Panc1 (cell line): ENCODE results near the gene FYB2. TPM values are rescaled to one million over a fixed set of nuclear protein-coding genes. Genes with fewer than 3 reads are reported as not detected.
A peak's percentile ranks its signal among the peaks of the same experiment; 100 is the strongest.

Experiments
- ATAC-seq: fragments of 200-7000 bp; cut with Tn5 transposase; 2 replicates; pipeline ENCODE4 v1.9.1; 2020; ENCODE audit warnings: mild to moderate bottlenecking, moderate library complexity
- BruUV-seq: library from RNA; stranded (reverse); fragments of 400-500 nt; replicated peaks from 2 replicates; lab custom pipeline; 2021; lab: Mats Ljungman, UMichigan
- CTCF ChIA-PET: fragments of 300-600 bp; sonication (Branson Sonifier 250); formaldehyde crosslinking; loops from one replicate; lab custom pipeline; 2022; ENCODE audit warnings: antibody characterized with exemption; lab: Charles Lee
- POLR2A ChIA-PET: fragments of 300-600 bp; sonication (Branson Sonifier 250); formaldehyde crosslinking; loops from one replicate; lab custom pipeline; 2022; ENCODE audit warnings: antibody characterized with exemption; lab: Charles Lee
- DNase-seq: peaks from one replicate; pipeline ENCODE4 v3.0.0-alpha.2; 2010; ENCODE audit warnings: low read depth, low spot score
- H3K27ac ChIP-seq: 2 replicates; pipeline ENCODE4 v1.5.1; 2011; ENCODE audit warnings: mild to moderate bottlenecking, low read length, inconsistent platforms
- H3K27me3 ChIP-seq: fragments of 200-500 bp; sonication (Bioruptor generic); 2 replicates; pipeline ENCODE4 v1.6.0; 2014; ENCODE audit warnings: low read length, inconsistent platforms; ENCODE audit not compliant: control insufficient read depth, insufficient read depth
- H3K36me3 ChIP-seq: fragments of 200-500 bp; sonication (Bioruptor generic); 2 replicates; pipeline ENCODE4 v1.5.1; 2014; ENCODE audit warnings: inconsistent platforms, mild to moderate bottlenecking, low read length, moderate library complexity; ENCODE audit not compliant: control insufficient read depth, insufficient read depth
- H3K4me1 ChIP-seq: 2 replicates; pipeline ENCODE4 v1.5.1; 2011; ENCODE audit warnings: inconsistent platforms, mild to moderate bottlenecking, low read length, moderate library complexity; ENCODE audit not compliant: control insufficient read depth, insufficient read depth
- H3K4me3 ChIP-seq, 2 experiments: 2 replicates each; pipeline ENCODE4 v1.5.1; 2011 to 2012; ENCODE audit warnings: low read depth in 2 of 2, low read length in 2 of 2, mild to moderate bottlenecking in 2 of 2, inconsistent platforms in 1 of 2, moderate library complexity in 1 of 2
- H3K9me3 ChIP-seq: fragments of 200-500 bp; sonication (Bioruptor generic); 2 replicates; pipeline ENCODE4 v1.5.1; 2014; ENCODE audit warnings: low read depth, mild to moderate bottlenecking, inconsistent platforms, low read length, moderate library complexity; ENCODE audit not compliant: control insufficient read depth, insufficient read depth
- CTCF ChIP-seq: fragments of 450-650 bp; IDR thresholded peaks from 2 replicates; pipeline ENCODE4 v1.5.1; 2017; ENCODE audit warnings: mild to moderate bottlenecking
- POLR2AphosphoS5 ChIP-seq: IDR thresholded peaks from 2 replicates; pipeline ENCODE4 v1.6.1; 2012; ENCODE audit warnings: mild to moderate bottlenecking, low read depth, low read length, moderate library complexity
- REST ChIP-seq, 2 experiments: IDR thresholded peaks; 2 replicates each; pipeline ENCODE4 v1.6.1; 2011 to 2012; ENCODE audit warnings: low read depth in 2 of 2, control low read depth in 1 of 2, low read length in 1 of 2, mild to moderate bottlenecking in 1 of 2, moderate library complexity in 1 of 2; ENCODE audit not compliant: insufficient read depth in 1 of 2
- SIN3A ChIP-seq: IDR thresholded peaks from 2 replicates; pipeline ENCODE4 v1.6.1; 2012; ENCODE audit warnings: low read depth, mild to moderate bottlenecking, low read length, moderate library complexity, borderline replicate concordance; ENCODE audit not compliant: insufficient read depth
- TCF7L2 ChIP-seq: IDR thresholded peaks from 2 replicates; pipeline ENCODE4 v1.6.1; 2011; ENCODE audit warnings: mild to moderate bottlenecking, low read depth, low read length, inconsistent platforms
- in situ Hi-C: cut with HindIII; loops from 2 replicates; pipeline ENCODE4 v1.10.0; 2016; ENCODE audit warnings: low sequenced_read_pairs, low pct_unique_long_range_greater_than_20kb
- intact Hi-C: fragments of 100-400 bp; cut with micrococcal nuclease; formaldehyde crosslinking; loops from one replicate; pipeline ENCODE4 v1.10.0; 2022; ENCODE audit not compliant: unreplicated experiment
- total RNA-seq: library from RNA; stranded (reverse); gene quantifications from one replicate; pipeline ENCODE4 v1.2.1, GENCODE V29; 2021; ENCODE audit not compliant: unreplicated experiment

The FYB2 gene
- total RNA-seq, 1 experiment from 2014 or later: 0.49 TPM

GRCh38 chr1:56821462-56821797 is 2.2 kb upstream of the FYB2 start:
- no peaks in the 10 kb centered on the region for H3K36me3 ChIP-seq
- no peak overlapping the region for H3K4me3 ChIP-seq
- TF ChIP-seq TCF7L2 (no peak), REST (IDR thresholded peaks at IDR 0.05; ENCODE audit: insufficient read depth in 1 of 2, low read depth in 2 of 2, low read length in 1 of 2) (no peak), POLR2AphosphoS5 (no peak), SIN3A (no peak), CTCF (no peak)
- no peak for ATAC-seq
- CTCF ChIA-PET: interaction anchor here (0.6 kb wide), 1 partner anchor 850 kb away, joined by 6 read pairs; no protein-coding TSS in a partner anchor
- H3K9me3 ChIP-seq: no peaks in the 10 kb centered on the region
- BruUV-seq: no TSS peak
- POLR2A ChIA-PET: no interaction called here
- DNase-seq: no peak
- H3K27me3 ChIP-seq: peaks cover 7% of the 10 kb centered on the region
- peaks cover 4% of the 10 kb centered on the region; the same call in 1 of the 2 replicates for H3K4me1 ChIP-seq
- in situ Hi-C loops: no loop called here
- intact Hi-C loops: no loop called here
- no peak overlapping the region for H3K27ac ChIP-seq

GRCh38 chr1:56820755-56821461 is 1.7 kb upstream of the FYB2 start:
- Histone ChIP-seq H3K36me3 (no peaks in the 10 kb centered on the region), H3K27ac (no peak overlapping the region), H3K4me3 (no peak overlapping the region), H3K27me3 (peaks cover 7% of the 10 kb centered on the region), H3K9me3 (no peaks in the 10 kb centered on the region), H3K4me1 (peaks cover 4% of the 10 kb centered on the region; the same call in 1 of the 2 replicates)
- intact Hi-C loops (no loop called here), in situ Hi-C loops (no loop called here)
- DNase-seq (peak; percentile 46), ATAC-seq (peak; percentile 90)
- TF ChIP-seq CTCF (peak; percentile 97), TCF7L2 (no peak)
- ChIA-PET POLR2A (no interaction called here), CTCF (interaction anchor here (0.5 to 0.9 kb wide), 5 partner anchors 10 to 1536 kb away, joined by 3 to 6 read pairs (median 5); no protein-coding TSS in a partner anchor)
- BruUV-seq: no TSS peak
